M059J (cell line): ENCODE data around the gene KCTD14. TPM values are rescaled to one million over a fixed set of nuclear protein-coding genes. Genes with fewer than 3 reads are reported as not detected.

ENCODE experiments used
- total RNA-seq: library from RNA; depleted of rRNA; stranded (reverse); fragments of >200 nt; shearing (Covaris generic); gene quantifications from 2 replicates; pipeline ENCODE4 v1.2.3, GENCODE V29; 2014; rRNA removed

Gene KCTD14
- total RNA-seq, 1 experiment from 2014 or later: 15.1 TPM

Other genes starting within 250 kb of the KCTD14 start
- 31.0 and 32.7 TPM in 2 replicates for gene RSF1, start 202.6 kb downstream of the KCTD14 start, total RNA-seq
- gene AAMDC, start 202.1 kb downstream of the KCTD14 start, total RNA-seq: 18.3 and 28.8 TPM in 2 replicates
- 20.4 and 21.8 TPM in 2 replicates for gene INTS4, start 28.6 kb downstream of the KCTD14 start, total RNA-seq
- gene THRSP, start 40.6 kb upstream of the KCTD14 start, total RNA-seq: not detected in 2 replicates
- 168 and 218 TPM in 2 replicates for gene NDUFC2, start 56.6 kb upstream of the KCTD14 start, total RNA-seq
- 89.3 and 95.5 TPM in 2 replicates for gene ALG8, start 116.3 kb upstream of the KCTD14 start, total RNA-seq
- 3.3 and 7.7 TPM in 2 replicates for gene KCTD21, start 165.3 kb upstream of the KCTD14 start, total RNA-seq
- 4.6 and 4.7 TPM in 2 replicates for gene USP35, start 165.6 kb upstream of the KCTD14 start, total RNA-seq